GM23338 (cell line): Measurements from ENCODE around the gene CNTNAP2. TPM values are rescaled to one million over a fixed set of nuclear protein-coding genes. Genes with fewer than 3 reads are reported as not detected.

Source experiments
- ATAC-seq: fragments of 200-7000 bp; cut with Tn5 transposase; 3 replicates; pipeline ENCODE4 v1.9.1; 2020
- DNase-seq: peaks from one replicate; pipeline ENCODE4 v3.0.0-alpha.2; 2015; ENCODE audit warnings: low spot score
- H2AFZ ChIP-seq: fragments of 200-600 bp; sonication (generic); 2 replicates; pipeline ENCODE4 v1.8.0; 2016; ENCODE audit warnings: antibody characterized with exemption, mild to moderate bottlenecking, moderate library complexity
- H3F3A ChIP-seq: fragments of 200-600 bp; sonication (generic); replicated peaks from 2 replicates; pipeline ENCODE4 v1.8.0; 2017; ENCODE audit warnings: antibody characterized with exemption, mixed run types, low read depth
- H3K27ac ChIP-seq: fragments of 200-600 bp; sonication (generic); 2 replicates; pipeline ENCODE4 v1.6.1; 2016; ENCODE audit warnings: low read depth
- H3K27me3 ChIP-seq: fragments of 200-600 bp; sonication (generic); 2 replicates; pipeline ENCODE4 v1.8.0; 2016; ENCODE audit warnings: mild to moderate bottlenecking, mixed run types, moderate library complexity; ENCODE audit not compliant: insufficient read depth
- H3K36me3 ChIP-seq: fragments of 200-600 bp; sonication (generic); 2 replicates; pipeline ENCODE4 v1.8.0; 2016; ENCODE audit warnings: mild to moderate bottlenecking; ENCODE audit not compliant: insufficient read depth
- H3K4me1 ChIP-seq: fragments of 200-600 bp; sonication (generic); 2 replicates; pipeline ENCODE4 v1.8.0; 2016; ENCODE audit warnings: mild to moderate bottlenecking, moderate library complexity; ENCODE audit not compliant: insufficient read depth
- H3K4me2 ChIP-seq: fragments of 200-600 bp; sonication (generic); 2 replicates; pipeline ENCODE4 v1.7.1; 2017; ENCODE audit warnings: mixed run types
- H3K4me3 ChIP-seq: fragments of 200-600 bp; sonication (generic); 2 replicates; pipeline ENCODE4 v1.6.1; 2016; ENCODE audit warnings: mixed run types
- H3K79me2 ChIP-seq: fragments of 200-600 bp; sonication (generic); replicated peaks from 2 replicates; pipeline ENCODE4 v1.8.0; 2017; ENCODE audit warnings: mild to moderate bottlenecking; ENCODE audit not compliant: insufficient read depth
- H3K9me2 ChIP-seq: fragments of 200-600 bp; sonication (generic); 2 replicates; pipeline ENCODE4 v1.8.0; 2017; ENCODE audit not compliant: insufficient read depth
- H4K20me1 ChIP-seq: fragments of 200-600 bp; sonication (generic); replicated peaks from 2 replicates; pipeline ENCODE4 v1.8.0; 2017; ENCODE audit warnings: mild to moderate bottlenecking; ENCODE audit not compliant: insufficient read depth
- H3K27ac Mint-ChIP-seq: 2 replicates; pipeline ENCODE4 v1.8.0; 2020; ENCODE audit warnings: inconsistent platforms, mild to moderate bottlenecking, moderate library complexity, mixed read lengths
- H3K27me3 Mint-ChIP-seq: 3 replicates; pipeline ENCODE4 v1.8.0; 2022; ENCODE audit warnings: low read depth, mild to moderate bottlenecking, moderate library complexity, mixed read lengths, inconsistent platforms; ENCODE audit not compliant: insufficient read depth, poor library complexity
- H3K36me3 Mint-ChIP-seq: 3 replicates; pipeline ENCODE4 v1.8.0; 2021; ENCODE audit warnings: low read depth, mild to moderate bottlenecking, inconsistent platforms, moderate library complexity, mixed read lengths
- H3K4me1 Mint-ChIP-seq: 3 replicates; pipeline ENCODE4 v1.8.0; 2020; ENCODE audit warnings: mild to moderate bottlenecking, inconsistent platforms, mixed read lengths
- H3K4me3 Mint-ChIP-seq: 3 replicates; pipeline ENCODE4 v1.8.0; 2021; ENCODE audit warnings: moderate library complexity, mild to moderate bottlenecking, inconsistent platforms, mixed read lengths
- H3K9me3 Mint-ChIP-seq: 3 replicates; pipeline ENCODE4 v1.8.0; 2020; ENCODE audit warnings: moderate library complexity, mild to moderate bottlenecking, inconsistent platforms, mixed read lengths
- CREB1 ChIP-seq: fragments of 250-450 bp; sonication (Bioruptor Pico); IDR thresholded peaks from 2 replicates; pipeline ENCODE4 v1.5.0; 2020; ENCODE audit warnings: low read depth, mild to moderate bottlenecking, moderate library complexity
- EZH2 ChIP-seq: fragments of 200-600 bp; sonication (generic); IDR thresholded peaks from one replicate; pipeline ENCODE4 v1.8.0; 2017; ENCODE audit warnings: antibody characterized with exemption, mild to moderate bottlenecking, low read depth; ENCODE audit not compliant: unreplicated experiment
- EZH2phosphoT487 ChIP-seq: fragments of 200-600 bp; sonication (generic); IDR thresholded peaks from one replicate; pipeline ENCODE4 v1.8.1; 2018; ENCODE audit warnings: antibody characterized with exemption; ENCODE audit not compliant: unreplicated experiment
- JUNB ChIP-seq: IDR thresholded peaks from one replicate; pipeline ENCODE4 v1.6.1; 2016; ENCODE audit warnings: antibody characterized with exemption; ENCODE audit not compliant: unreplicated experiment
- NANOG ChIP-seq: IDR thresholded peaks from 2 replicates; pipeline ENCODE4 v1.6.1; 2016; ENCODE audit warnings: antibody characterized with exemption, borderline replicate concordance
- REST ChIP-seq: IDR thresholded peaks from one replicate; pipeline ENCODE4 v1.6.1; 2018; ENCODE audit warnings: antibody characterized with exemption; ENCODE audit not compliant: unreplicated experiment
- STAT1 ChIP-seq: IDR thresholded peaks from one replicate; pipeline ENCODE4 v1.6.1; 2016; ENCODE audit warnings: antibody characterized with exemption; ENCODE audit not compliant: unreplicated experiment
- ZNF331 ChIP-seq: fragments of 250-450 bp; sonication (Bioruptor Pico); IDR thresholded peaks from 2 replicates; pipeline ENCODE4 v1.5.0; 2020; ENCODE audit warnings: low read depth, mild to moderate bottlenecking, moderate library complexity
- polyA plus RNA-seq: library from polyadenylated mRNA; unstranded; fragments of >200 nt; fragmentation: Nextera tagmentation; extraction: Ambion mirVana; gene quantifications from 2 replicates; pipeline ENCODE4 v1.2.1, GENCODE V29; 2016
- total RNA-seq: library from RNA; depleted of rRNA; stranded (reverse); fragments of >200 nt; shearing (Covaris generic); gene quantifications from 2 replicates; pipeline ENCODE4 v1.2.3, GENCODE V29; 2014
- TF ChIP-seq, protein P1 (sequence below): fragments of 250-450 bp; sonication (Bioruptor Pico); IDR thresholded peaks from 2 replicates; pipeline ENCODE4 v1.5.0; 2020; ENCODE audit warnings: mild to moderate bottlenecking, moderate library complexity
- TF ChIP-seq, protein P2 (sequence below): IDR thresholded peaks from 2 replicates; pipeline ENCODE4 v1.6.1; 2016; ENCODE audit warnings: antibody characterized with exemption

The CNTNAP2 gene
- total and polyA plus RNA-seq, 2 experiments from 2014 or later = 38.2 to 61.3 TPM

GRCh38 chr7:148209643-148210190 lies 2093.1 kb downstream of the CNTNAP2 start:
- Histone ChIP-seq H4K20me1 (no peaks in the 10 kb centered on the region), H3K9me2 (no peaks in the 10 kb centered on the region), H3K79me2 (no peaks in the 10 kb centered on the region), H3K27ac (no peak overlapping the region), H3K4me3 (no peak overlapping the region), H3K27me3 (no peaks in the 10 kb centered on the region), H3K4me2 (no peak overlapping the region), H2AFZ (no peak overlapping the region), H3F3A (no peaks in the 10 kb centered on the region), H3K4me1 (no peaks in the 10 kb centered on the region), H3K36me3 (no peaks in the 10 kb centered on the region)
- Mint-ChIP-seq H3K4me1 (no peaks in the 10 kb centered on the region), H3K36me3 (no peaks in the 10 kb centered on the region), H3K27ac (no peak overlapping the region), H3K4me3 (no peak overlapping the region), H3K9me3 (peaks cover 25% of the 10 kb centered on the region), H3K27me3 (peaks cover 1% of the 10 kb centered on the region)
- ATAC-seq (no peak), DNase-seq (no peak)
- no peak for TF ChIP-seq REST
- no peak for TF ChIP-seq CREB1
- no peak for TF ChIP-seq EZH2
- no peak for TF ChIP-seq ZNF331 (CRISPR knock-in tag)
- TF ChIP-seq STAT1 = no peak
- TF ChIP-seq, protein P1, sequence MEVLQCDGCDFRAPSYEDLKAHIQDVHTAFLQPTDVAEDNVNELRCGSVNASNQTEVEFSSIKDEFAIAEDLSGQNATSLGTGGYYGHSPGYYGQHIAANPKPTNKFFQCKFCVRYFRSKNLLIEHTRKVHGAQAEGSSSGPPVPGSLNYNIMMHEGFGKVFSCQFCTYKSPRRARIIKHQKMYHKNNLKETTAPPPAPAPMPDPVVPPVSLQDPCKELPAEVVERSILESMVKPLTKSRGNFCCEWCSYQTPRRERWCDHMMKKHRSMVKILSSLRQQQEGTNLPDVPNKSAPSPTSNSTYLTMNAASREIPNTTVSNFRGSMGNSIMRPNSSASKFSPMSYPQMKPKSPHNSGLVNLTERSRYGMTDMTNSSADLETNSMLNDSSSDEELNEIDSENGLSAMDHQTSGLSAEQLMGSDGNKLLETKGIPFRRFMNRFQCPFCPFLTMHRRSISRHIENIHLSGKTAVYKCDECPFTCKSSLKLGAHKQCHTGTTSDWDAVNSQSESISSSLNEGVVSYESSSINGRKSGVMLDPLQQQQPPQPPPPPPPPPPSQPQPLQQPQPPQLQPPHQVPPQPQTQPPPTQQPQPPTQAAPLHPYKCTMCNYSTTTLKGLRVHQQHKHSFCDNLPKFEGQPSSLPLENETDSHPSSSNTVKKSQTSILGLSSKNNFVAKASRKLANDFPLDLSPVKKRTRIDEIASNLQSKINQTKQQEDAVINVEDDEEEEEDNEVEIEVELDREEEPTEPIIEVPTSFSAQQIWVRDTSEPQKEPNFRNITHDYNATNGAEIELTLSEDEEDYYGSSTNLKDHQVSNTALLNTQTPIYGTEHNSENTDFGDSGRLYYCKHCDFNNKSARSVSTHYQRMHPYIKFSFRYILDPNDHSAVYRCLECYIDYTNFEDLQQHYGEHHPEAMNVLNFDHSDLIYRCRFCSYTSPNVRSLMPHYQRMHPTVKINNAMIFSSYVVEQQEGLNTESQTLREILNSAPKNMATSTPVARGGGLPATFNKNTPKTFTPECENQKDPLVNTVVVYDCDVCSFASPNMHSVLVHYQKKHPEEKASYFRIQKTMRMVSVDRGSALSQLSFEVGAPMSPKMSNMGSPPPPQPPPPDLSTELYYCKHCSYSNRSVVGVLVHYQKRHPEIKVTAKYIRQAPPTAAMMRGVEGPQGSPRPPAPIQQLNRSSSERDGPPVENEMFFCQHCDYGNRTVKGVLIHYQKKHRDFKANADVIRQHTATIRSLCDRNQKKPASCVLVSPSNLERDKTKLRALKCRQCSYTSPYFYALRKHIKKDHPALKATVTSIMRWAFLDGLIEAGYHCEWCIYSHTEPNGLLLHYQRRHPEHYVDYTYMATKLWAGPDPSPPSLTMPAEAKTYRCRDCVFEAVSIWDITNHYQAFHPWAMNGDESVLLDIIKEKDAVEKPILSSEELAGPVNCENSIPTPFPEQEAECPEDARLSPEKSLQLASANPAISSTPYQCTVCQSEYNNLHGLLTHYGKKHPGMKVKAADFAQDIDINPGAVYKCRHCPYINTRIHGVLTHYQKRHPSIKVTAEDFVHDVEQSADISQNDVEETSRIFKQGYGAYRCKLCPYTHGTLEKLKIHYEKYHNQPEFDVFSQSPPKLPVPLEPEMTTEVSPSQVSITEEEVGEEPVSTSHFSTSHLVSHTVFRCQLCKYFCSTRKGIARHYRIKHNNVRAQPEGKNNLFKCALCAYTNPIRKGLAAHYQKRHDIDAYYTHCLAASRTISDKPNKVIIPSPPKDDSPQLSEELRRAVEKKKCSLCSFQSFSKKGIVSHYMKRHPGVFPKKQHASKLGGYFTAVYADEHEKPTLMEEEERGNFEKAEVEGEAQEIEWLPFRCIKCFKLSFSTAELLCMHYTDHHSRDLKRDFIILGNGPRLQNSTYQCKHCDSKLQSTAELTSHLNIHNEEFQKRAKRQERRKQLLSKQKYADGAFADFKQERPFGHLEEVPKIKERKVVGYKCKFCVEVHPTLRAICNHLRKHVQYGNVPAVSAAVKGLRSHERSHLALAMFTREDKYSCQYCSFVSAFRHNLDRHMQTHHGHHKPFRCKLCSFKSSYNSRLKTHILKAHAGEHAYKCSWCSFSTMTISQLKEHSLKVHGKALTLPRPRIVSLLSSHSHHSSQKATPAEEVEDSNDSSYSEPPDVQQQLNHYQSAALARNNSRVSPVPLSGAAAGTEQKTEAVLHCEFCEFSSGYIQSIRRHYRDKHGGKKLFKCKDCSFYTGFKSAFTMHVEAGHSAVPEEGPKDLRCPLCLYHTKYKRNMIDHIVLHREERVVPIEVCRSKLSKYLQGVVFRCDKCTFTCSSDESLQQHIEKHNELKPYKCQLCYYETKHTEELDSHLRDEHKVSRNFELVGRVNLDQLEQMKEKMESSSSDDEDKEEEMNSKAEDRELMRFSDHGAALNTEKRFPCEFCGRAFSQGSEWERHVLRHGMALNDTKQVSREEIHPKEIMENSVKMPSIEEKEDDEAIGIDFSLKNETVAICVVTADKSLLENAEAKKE (CRISPR knock-in tag) = no peak
- TF ChIP-seq, protein P2, sequence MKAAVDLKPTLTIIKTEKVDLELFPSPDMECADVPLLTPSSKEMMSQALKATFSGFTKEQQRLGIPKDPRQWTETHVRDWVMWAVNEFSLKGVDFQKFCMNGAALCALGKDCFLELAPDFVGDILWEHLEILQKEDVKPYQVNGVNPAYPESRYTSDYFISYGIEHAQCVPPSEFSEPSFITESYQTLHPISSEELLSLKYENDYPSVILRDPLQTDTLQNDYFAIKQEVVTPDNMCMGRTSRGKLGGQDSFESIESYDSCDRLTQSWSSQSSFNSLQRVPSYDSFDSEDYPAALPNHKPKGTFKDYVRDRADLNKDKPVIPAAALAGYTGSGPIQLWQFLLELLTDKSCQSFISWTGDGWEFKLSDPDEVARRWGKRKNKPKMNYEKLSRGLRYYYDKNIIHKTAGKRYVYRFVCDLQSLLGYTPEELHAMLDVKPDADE = no peak
- no peak for TF ChIP-seq NANOG
- TF ChIP-seq EZH2phosphoT487 = no peak
- TF ChIP-seq JUNB = no peak
